ENCODE results near the gene LIMCH1. TPM values are rescaled to one million over a fixed set of nuclear protein-coding genes. Genes with fewer than 3 reads are reported as not detected.

LIMCH1 gene
- polyA plus RNA-seq, 2 donors, result 8.3 to 9.0 TPM

- no peak overlapping the region for H3K27ac ChIP-seq (ENCODE audit: low read depth in 2 of 2, low read length in 1 of 2)
- peaks cover 3 to 5% of the 10 kb centered on the region in 2 donors for H3K4me1 ChIP-seq (ENCODE audit: control insufficient read depth in 2 of 2, insufficient read depth in 2 of 2, low read length in 1 of 2)
- no peaks in the 10 kb centered on the region for H3K36me3 ChIP-seq (ENCODE audit: control insufficient read depth in 2 of 2, insufficient read depth in 2 of 2, low read length in 1 of 2)
- WGBS, 2 donors, result 90% methylated on average over 3 of the region's 3 CpGs
- no peaks in the 10 kb centered on the region for H3K27me3 ChIP-seq (ENCODE audit: control insufficient read depth in 1 of 2, insufficient read depth in 2 of 2, low read length in 2 of 2)
- H3K4me3 ChIP-seq (ENCODE audit: low read depth in 1 of 2, low read length in 2 of 2), result no peak overlapping the region
- no peaks in the 10 kb centered on the region for H3K9me3 ChIP-seq (ENCODE audit: control insufficient read depth in 2 of 2, insufficient read depth in 1 of 2, low read depth in 1 of 2, low read length in 1 of 2)
These were observed 86.8 kb downstream of the LIMCH1 start for GRCh38 chr4:41624765-41625164.

- 77 to 81% methylated on average over 5 of the region's 5 CpGs for WGBS, 2 donors
- Histone ChIP-seq H3K36me3 (ENCODE audit: control insufficient read depth in 2 of 2, insufficient read depth in 2 of 2, low read length in 1 of 2) (no peaks in the 10 kb centered on the region), H3K4me1 (ENCODE audit: control insufficient read depth in 2 of 2, insufficient read depth in 2 of 2, low read length in 1 of 2) (peaks cover under 1 to 3% of the 10 kb centered on the region in 2 donors), H3K4me3 (ENCODE audit: low read depth in 1 of 2, low read length in 2 of 2) (no peak overlapping the region), H3K9me3 (ENCODE audit: control insufficient read depth in 2 of 2, insufficient read depth in 1 of 2, low read depth in 1 of 2, low read length in 1 of 2) (no peaks in the 10 kb centered on the region), H3K27ac (ENCODE audit: low read depth in 2 of 2, low read length in 1 of 2) (no peak overlapping the region), H3K27me3 (ENCODE audit: control insufficient read depth in 1 of 2, insufficient read depth in 2 of 2, low read length in 2 of 2) (no peaks in the 10 kb centered on the region)
These were observed 87.6 kb downstream of the LIMCH1 start for GRCh38 chr4:41625531-41625930.

- H3K27ac ChIP-seq (ENCODE audit: low read depth in 2 of 2, low read length in 1 of 2), result no peak overlapping the region
- H3K4me3 ChIP-seq (ENCODE audit: low read depth in 1 of 2, low read length in 2 of 2), result no peak overlapping the region
- no peaks in the 10 kb centered on the region for H3K36me3 ChIP-seq (ENCODE audit: control insufficient read depth in 2 of 2, insufficient read depth in 2 of 2, low read length in 1 of 2)
- 66 to 79% methylated on average over 2 of the region's 2 CpGs for WGBS, 2 donors
- no peaks in the 10 kb centered on the region for H3K9me3 ChIP-seq (ENCODE audit: control insufficient read depth in 2 of 2, insufficient read depth in 1 of 2, low read depth in 1 of 2, low read length in 1 of 2)
- no peaks in the 10 kb centered on the region for H3K27me3 ChIP-seq (ENCODE audit: control insufficient read depth in 1 of 2, insufficient read depth in 2 of 2, low read length in 2 of 2)
- H3K4me1 ChIP-seq (ENCODE audit: control insufficient read depth in 2 of 2, insufficient read depth in 2 of 2, low read length in 1 of 2), result no peaks in the 10 kb centered on the region
These were observed 91.0 kb downstream of the LIMCH1 start for GRCh38 chr4:41628936-41629335.

GRCh38 chr4:41631523-41631922 is 93.6 kb downstream of the LIMCH1 start:
- 91 to 93% methylated on average over 3 of the region's 3 CpGs for WGBS, 2 donors
- Histone ChIP-seq H3K9me3 (ENCODE audit: control insufficient read depth in 2 of 2, insufficient read depth in 1 of 2, low read depth in 1 of 2, low read length in 1 of 2) (no peaks in the 10 kb centered on the region), H3K27me3 (ENCODE audit: control insufficient read depth in 1 of 2, insufficient read depth in 2 of 2, low read length in 2 of 2) (no peaks in the 10 kb centered on the region), H3K4me1 (ENCODE audit: control insufficient read depth in 2 of 2, insufficient read depth in 2 of 2, low read length in 1 of 2) (no peaks in the 10 kb centered on the region), H3K36me3 (ENCODE audit: control insufficient read depth in 2 of 2, insufficient read depth in 2 of 2, low read length in 1 of 2) (no peaks in the 10 kb centered on the region), H3K4me3 (ENCODE audit: low read depth in 1 of 2, low read length in 2 of 2) (no peak overlapping the region), H3K27ac (ENCODE audit: low read depth in 2 of 2, low read length in 1 of 2) (no peak overlapping the region)

- Histone ChIP-seq H3K27me3 (ENCODE audit: control insufficient read depth in 1 of 2, insufficient read depth in 2 of 2, low read length in 2 of 2) (no peaks in the 10 kb centered on the region), H3K36me3 (ENCODE audit: control insufficient read depth in 2 of 2, insufficient read depth in 2 of 2, low read length in 1 of 2) (no peaks in the 10 kb centered on the region), H3K27ac (ENCODE audit: low read depth in 2 of 2, low read length in 1 of 2) (no peak overlapping the region), H3K4me1 (ENCODE audit: control insufficient read depth in 2 of 2, insufficient read depth in 2 of 2, low read length in 1 of 2) (no peaks in the 10 kb centered on the region), H3K4me3 (ENCODE audit: low read depth in 1 of 2, low read length in 2 of 2) (no peak overlapping the region), H3K9me3 (ENCODE audit: control insufficient read depth in 2 of 2, insufficient read depth in 1 of 2, low read depth in 1 of 2, low read length in 1 of 2) (no peaks in the 10 kb centered on the region)
- WGBS, 2 donors, result 67 to 76% methylated on average over 11 of the region's 11 CpGs
These were observed 94.6 kb downstream of the LIMCH1 start for GRCh38 chr4:41632481-41633073.

GRCh38 chr4:41633321-41633720 is 95.4 kb downstream of the LIMCH1 start:
- no peak overlapping the region for H3K27ac ChIP-seq (ENCODE audit: low read depth in 2 of 2, low read length in 1 of 2)
- 80 to 91% methylated on average over 4 of the region's 4 CpGs for WGBS, 2 donors
- H3K36me3 ChIP-seq (ENCODE audit: control insufficient read depth in 2 of 2, insufficient read depth in 2 of 2, low read length in 1 of 2), result no peaks in the 10 kb centered on the region
- no peaks in the 10 kb centered on the region for H3K4me1 ChIP-seq (ENCODE audit: control insufficient read depth in 2 of 2, insufficient read depth in 2 of 2, low read length in 1 of 2)
- no peak overlapping the region for H3K4me3 ChIP-seq (ENCODE audit: low read depth in 1 of 2, low read length in 2 of 2)
- no peaks in the 10 kb centered on the region for H3K27me3 ChIP-seq (ENCODE audit: control insufficient read depth in 1 of 2, insufficient read depth in 2 of 2, low read length in 2 of 2)
- H3K9me3 ChIP-seq (ENCODE audit: control insufficient read depth in 2 of 2, insufficient read depth in 1 of 2, low read depth in 1 of 2, low read length in 1 of 2), result no peaks in the 10 kb centered on the region

GRCh38 chr4:41635441-41635840 is 97.5 kb downstream of the LIMCH1 start:
- H3K36me3 ChIP-seq (ENCODE audit: control insufficient read depth in 2 of 2, insufficient read depth in 2 of 2, low read length in 1 of 2), result no peaks in the 10 kb centered on the region
- no peak overlapping the region for H3K4me3 ChIP-seq (ENCODE audit: low read depth in 1 of 2, low read length in 2 of 2)
- H3K9me3 ChIP-seq (ENCODE audit: control insufficient read depth in 2 of 2, insufficient read depth in 1 of 2, low read depth in 1 of 2, low read length in 1 of 2), result no peaks in the 10 kb centered on the region
- H3K4me1 ChIP-seq (ENCODE audit: control insufficient read depth in 2 of 2, insufficient read depth in 2 of 2, low read length in 1 of 2), result no peaks in the 10 kb centered on the region
- no peak overlapping the region for H3K27ac ChIP-seq (ENCODE audit: low read depth in 2 of 2, low read length in 1 of 2)
- WGBS, 2 donors, result 93% methylated on average over 3 of the region's 3 CpGs
- H3K27me3 ChIP-seq (ENCODE audit: control insufficient read depth in 1 of 2, insufficient read depth in 2 of 2, low read length in 2 of 2), result no peaks in the 10 kb centered on the region

- WGBS, 2 donors, result 96 to 97% methylated on average over 3 of the region's 3 CpGs
- H3K4me3 ChIP-seq (ENCODE audit: low read depth in 1 of 2, low read length in 2 of 2), result no peak overlapping the region
- no peaks in the 10 kb centered on the region for H3K27me3 ChIP-seq (ENCODE audit: control insufficient read depth in 1 of 2, insufficient read depth in 2 of 2, low read length in 2 of 2)
- H3K36me3 ChIP-seq (ENCODE audit: control insufficient read depth in 2 of 2, insufficient read depth in 2 of 2, low read length in 1 of 2), result no peaks in the 10 kb centered on the region
- H3K4me1 ChIP-seq (ENCODE audit: control insufficient read depth in 2 of 2, insufficient read depth in 2 of 2, low read length in 1 of 2), result no peaks in the 10 kb centered on the region
- no peaks in the 10 kb centered on the region for H3K9me3 ChIP-seq (ENCODE audit: control insufficient read depth in 2 of 2, insufficient read depth in 1 of 2, low read depth in 1 of 2, low read length in 1 of 2)
- H3K27ac ChIP-seq (ENCODE audit: low read depth in 2 of 2, low read length in 1 of 2), result no peak overlapping the region
These were observed 100.2 kb downstream of the LIMCH1 start for GRCh38 chr4:41638203-41638602.

- H3K36me3 ChIP-seq (ENCODE audit: control insufficient read depth in 2 of 2, insufficient read depth in 2 of 2, low read length in 1 of 2), result no peaks in the 10 kb centered on the region
- H3K27ac ChIP-seq (ENCODE audit: low read depth in 2 of 2, low read length in 1 of 2), result no peak overlapping the region
- H3K4me1 ChIP-seq (ENCODE audit: control insufficient read depth in 2 of 2, insufficient read depth in 2 of 2, low read length in 1 of 2), result no peaks in the 10 kb centered on the region
- H3K27me3 ChIP-seq (ENCODE audit: control insufficient read depth in 1 of 2, insufficient read depth in 2 of 2, low read length in 2 of 2), result no peaks in the 10 kb centered on the region
- no peaks in the 10 kb centered on the region for H3K9me3 ChIP-seq (ENCODE audit: control insufficient read depth in 2 of 2, insufficient read depth in 1 of 2, low read depth in 1 of 2, low read length in 1 of 2)
- 90 to 91% methylated on average over 4 of the region's 4 CpGs for WGBS, 2 donors
- H3K4me3 ChIP-seq (ENCODE audit: low read depth in 1 of 2, low read length in 2 of 2), result no peak overlapping the region
These were observed 100.9 kb downstream of the LIMCH1 start for GRCh38 chr4:41638866-41639265.

GRCh38 chr4:41639291-41639690 is 101.3 kb downstream of the LIMCH1 start:
- Histone ChIP-seq H3K36me3 (ENCODE audit: control insufficient read depth in 2 of 2, insufficient read depth in 2 of 2, low read length in 1 of 2) (no peaks in the 10 kb centered on the region), H3K9me3 (ENCODE audit: control insufficient read depth in 2 of 2, insufficient read depth in 1 of 2, low read depth in 1 of 2, low read length in 1 of 2) (no peaks in the 10 kb centered on the region), H3K4me1 (ENCODE audit: control insufficient read depth in 2 of 2, insufficient read depth in 2 of 2, low read length in 1 of 2) (no peaks in the 10 kb centered on the region), H3K27me3 (ENCODE audit: control insufficient read depth in 1 of 2, insufficient read depth in 2 of 2, low read length in 2 of 2) (no peaks in the 10 kb centered on the region), H3K27ac (ENCODE audit: low read depth in 2 of 2, low read length in 1 of 2) (no peak overlapping the region), H3K4me3 (ENCODE audit: low read depth in 1 of 2, low read length in 2 of 2) (no peak overlapping the region)
- 91 to 100% methylated on average over 1 of the region's 1 CpG for WGBS, 2 donors

Measured in esophagus (tissue), 2 donors.